NCI-H524 (cell line): ENCODE results near the gene MAP2.
"Not testable (repeated sequence)": the region's sequence is repeated elsewhere in the genome, so short reads cannot be mapped to it uniquely, and the experiment has no call there.

Experiments used
- DNase-seq, 2 experiments: peaks; one replicate each; lab custom pipeline; 2025; lab: John Stamatoyannopoulos, UW

Gene MAP2

DNA sequence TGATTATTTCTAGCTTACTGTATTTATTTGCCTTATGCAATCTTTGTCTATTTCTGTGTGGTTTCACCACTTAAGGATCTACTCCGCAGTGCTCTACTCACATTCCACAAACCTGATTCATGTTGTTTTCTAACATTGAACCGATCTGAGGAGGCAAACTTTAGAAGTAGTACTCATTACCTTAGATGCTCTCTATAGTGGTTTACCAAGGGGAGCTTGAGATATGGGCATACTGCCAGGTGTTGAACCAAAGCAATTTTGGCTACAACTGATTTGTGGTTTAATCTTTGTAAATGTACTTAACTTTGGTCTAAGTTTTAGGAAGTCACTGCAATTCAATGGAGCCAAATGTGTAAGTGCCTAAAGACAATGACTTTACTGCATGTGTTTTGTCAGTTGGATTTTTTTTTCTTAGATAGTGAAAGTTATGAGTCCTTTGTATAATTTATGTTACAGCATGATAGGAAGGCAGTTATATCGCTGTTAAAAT lies 50.1 kb downstream of the MAP2 start:
- no peak for DNase-seq

DNA sequence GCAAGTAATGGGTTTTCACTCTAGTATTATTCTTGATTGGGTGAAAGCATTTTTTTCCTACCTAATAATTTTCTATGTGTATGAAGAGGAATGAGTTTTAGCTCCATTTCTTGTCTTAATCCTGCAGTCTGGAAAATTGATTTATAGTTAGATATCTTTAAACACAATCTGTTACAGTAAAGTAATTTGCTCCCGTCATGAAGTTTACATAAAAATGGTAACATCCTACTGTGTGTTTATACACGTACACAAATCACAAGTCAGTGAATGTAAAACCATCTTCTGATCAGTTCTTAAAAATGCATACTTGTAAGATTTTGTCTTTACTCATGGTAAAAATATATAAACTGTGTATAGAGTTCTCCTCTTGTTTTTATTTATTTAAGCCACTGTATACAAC lies 51.1 kb downstream of the MAP2 start:
- DNase-seq = no peak

DNA sequence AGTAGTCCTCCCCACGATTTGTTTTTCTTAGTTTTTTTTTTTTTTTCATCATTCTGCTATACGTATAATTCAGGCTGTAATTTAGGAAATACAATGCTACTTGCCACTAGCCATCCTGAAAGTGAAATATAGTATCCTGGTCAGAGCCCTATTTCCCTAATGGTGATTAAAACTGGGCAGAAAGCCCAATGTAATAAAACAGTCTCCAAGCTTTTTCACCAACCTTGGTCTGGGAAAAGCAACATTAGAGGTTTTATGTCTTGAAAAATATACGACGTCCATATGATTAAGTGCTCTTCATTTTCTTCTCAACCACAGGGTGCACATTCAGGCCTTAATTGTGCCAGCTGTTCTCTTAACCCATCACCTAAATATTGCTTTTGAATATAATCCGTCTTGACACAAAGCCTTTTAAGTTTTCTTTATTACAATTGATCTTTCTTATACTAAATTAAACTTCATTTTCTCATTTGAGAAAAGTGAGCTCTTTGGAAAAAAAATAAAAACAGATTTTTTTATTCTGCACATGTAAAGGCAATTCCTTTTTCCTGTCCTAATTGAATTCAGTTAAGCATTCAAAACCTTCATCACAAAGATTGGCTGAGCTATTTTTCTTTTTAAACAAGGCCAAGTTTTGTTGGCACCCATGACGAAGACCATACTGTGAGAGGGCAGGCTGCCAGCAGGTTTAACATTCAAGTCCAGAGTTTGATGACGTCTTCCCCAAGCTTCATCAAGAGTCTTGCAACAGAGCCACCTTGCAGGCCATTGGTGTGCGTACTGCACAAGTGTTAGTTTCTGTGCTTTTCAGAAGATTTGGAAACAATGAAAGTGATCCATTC lies 52.7 kb downstream of the MAP2 start:
- DNase-seq = peak; percentile 94 to 96

DNA sequence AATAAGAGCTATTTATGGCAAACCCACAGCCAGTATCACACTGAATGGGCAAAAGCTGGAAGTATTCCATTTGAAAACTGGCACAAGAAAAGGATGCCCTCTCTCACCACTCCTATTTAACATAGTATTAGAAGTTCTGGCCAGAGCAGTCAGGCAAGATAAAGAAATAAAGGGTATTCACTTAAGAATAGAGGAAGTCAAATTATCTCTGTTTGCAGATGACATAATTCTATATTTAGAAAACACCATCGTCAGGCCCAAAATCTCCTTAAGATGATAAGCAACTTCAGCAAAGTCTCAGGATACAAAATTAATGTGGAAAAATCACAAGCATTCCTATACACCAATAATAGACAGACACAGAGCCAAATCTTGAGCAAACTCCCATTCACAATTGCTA lies 68.4 kb downstream of the MAP2 start:
- DNase-seq = not testable (repeated sequence)

DNA sequence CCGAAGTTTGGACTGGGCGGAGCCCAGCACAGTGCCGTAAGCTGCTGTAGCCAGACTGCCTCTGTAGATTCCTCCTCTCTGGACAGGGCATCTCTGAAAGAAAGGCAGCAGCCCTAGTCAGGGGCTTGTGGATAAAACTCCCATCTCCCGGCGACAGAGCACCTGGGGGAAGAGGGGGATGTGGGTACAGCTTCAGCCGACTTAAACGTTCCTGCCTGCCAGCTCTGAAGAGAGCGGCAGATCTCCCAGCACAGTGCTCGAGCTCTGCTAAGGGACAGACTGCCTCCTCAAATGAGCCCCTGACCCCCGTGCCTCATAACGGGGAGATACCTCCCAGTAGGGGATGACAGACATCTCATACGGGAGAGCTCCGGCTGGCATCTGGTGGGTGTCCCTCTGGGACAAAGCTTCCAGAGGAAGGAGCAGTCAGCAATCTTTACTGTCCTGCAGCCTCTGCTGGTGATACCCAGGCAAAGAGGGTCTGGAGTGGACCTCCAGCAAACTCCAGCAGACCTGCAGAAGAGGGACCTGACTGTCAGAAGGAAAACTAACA lies 71.3 kb downstream of the MAP2 start:
- DNase-seq = not testable (repeated sequence)

DNA sequence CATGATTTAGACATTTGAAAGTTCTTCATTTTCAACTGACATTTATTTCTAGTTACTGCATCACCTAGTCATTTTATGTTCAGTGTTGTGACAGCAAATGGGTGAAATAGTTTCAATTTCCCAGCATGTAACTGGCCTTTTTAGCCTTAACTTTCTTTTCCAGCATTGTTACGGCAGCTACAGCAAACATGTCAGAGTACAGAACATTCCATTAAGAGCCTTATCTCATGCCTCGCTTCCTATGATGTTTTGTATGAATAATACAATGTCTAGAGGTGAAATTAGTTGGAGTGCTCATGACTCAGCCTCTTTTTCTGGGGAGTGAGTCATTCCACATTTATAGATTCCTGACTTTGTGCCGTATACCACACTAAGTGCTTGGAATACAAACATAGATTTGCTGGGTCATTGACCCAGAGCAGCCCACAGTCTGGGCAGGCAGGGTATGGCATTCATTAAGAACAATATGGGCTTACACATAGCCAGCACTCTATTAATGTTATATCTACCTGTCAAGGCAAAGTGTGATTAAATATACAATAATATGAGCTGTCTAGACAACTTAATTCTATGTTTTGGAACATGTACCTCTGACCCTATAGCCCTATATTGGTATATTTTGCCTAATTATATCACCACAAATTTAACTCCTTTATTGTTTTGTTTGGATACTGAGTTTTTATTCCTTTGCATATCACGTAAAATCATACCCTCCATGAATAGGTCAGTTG lies 72.2 kb downstream of the MAP2 start:
- DNase-seq = no peak

DNA sequence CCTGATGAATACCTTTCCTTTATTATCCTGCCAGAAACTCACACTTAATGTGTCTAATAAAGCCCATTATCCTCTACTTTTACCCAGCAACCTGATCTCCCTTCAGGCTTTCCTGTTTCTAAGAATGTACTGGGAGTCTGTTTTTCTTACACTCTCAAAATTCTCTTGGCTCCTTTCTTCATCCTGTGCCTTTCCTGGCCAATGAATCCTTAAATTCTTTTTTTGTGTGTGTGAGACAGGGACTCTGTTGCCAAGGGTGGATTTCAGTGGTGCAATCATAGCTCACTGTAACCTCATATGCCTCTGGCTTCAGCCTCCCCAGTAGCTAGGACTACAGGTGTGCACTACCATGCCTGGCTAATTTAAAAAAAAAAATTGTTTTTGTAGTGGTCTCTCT lies 72.7 kb downstream of the MAP2 start:
- no peak for DNase-seq

DNA sequence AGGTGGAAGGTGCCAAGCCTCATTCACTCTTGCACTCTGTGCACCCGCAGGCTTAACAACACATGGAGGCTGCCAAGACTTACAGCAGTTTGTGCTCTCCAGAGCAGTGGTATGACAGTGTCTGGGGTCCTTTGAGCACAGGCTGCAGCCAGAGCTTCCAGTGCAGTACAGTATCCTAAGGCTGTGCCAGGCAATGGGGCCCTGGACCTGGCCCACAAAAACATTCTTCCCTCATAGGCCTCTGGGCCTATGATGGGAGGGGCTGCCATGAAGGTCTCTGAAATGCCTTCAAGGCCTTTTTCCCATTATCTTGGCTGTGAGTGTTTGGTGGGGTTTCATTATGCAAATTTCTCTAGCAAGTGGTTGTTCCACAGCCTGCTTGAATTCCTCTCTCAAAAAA lies 74.8 kb downstream of the MAP2 start:
- no peak for DNase-seq

DNA sequence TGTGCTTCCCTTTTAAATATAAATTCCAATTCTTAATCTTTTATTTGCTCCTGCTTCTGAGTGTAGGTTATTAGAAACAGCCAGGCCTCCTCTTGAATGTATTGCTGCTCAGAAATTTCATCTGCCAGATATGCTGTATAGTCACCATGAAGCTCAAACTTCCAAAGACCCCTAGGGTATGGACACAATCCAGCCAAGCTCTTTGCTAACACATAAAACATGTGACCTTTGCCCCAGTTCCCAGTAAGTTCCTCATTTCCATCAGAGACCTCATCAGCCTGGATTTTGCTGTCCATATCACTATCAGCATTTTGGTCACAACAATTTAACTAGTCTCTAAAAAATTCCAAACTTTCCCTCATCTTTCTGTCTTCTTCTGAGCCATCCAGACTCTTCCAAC lies 75.2 kb downstream of the MAP2 start:
- DNase-seq = no peak

DNA sequence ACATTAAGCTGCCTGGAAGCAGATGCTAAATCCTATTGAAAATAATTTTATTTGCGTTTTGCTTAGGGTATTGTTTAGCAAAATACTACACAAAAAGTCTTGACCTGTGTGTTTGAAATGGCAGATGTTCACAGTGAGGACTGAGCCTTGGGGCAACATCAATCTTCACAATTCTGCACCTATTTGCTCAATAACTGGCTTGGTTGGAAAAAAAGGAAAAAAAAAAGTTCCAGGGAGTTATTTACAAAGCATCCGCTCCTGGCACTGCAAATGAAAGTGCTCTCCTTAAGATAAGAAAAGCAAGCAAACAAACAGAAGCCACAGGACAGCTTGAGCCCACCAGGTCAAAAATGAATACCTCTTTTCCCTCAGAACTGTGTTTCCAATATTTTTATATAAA lies 77.7 kb downstream of the MAP2 start:
- DNase-seq = no peak

DNA sequence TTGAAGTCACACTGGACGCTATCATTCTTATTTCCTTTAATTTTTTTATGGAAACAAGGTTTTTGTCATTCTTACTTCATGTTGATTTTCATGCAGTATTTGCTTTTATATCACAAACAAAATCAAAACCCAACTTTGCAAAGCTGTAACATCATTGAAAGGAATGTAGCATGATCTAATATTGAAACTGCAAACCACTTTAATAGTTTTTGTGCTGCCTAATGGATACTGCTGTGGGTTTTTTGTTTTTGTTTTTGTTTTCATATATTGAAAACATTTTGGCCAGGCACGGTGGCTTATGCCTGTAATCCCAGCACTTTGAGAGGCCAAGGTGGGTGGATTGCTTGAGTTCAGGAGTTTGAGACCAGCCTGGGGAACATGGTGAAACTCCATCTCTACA lies 81.6 kb downstream of the MAP2 start:
- no peak for DNase-seq

DNA sequence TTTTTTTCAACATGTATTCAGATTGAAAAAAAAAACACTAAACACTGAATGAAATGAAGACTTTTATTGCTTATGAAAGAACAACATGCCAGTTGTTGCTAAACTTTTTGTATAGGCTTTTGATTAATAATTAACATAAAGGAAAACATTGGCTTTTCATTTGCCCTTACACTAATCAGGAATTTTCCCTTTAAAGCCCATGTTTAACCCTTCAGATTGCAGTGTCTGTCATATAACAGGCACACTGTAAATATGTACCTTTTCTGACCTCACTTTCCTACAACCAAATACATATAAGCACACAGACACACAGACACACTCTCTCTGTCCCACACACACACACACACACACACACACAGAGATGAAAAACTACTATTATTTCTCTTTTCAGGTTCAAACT lies 84.4 kb downstream of the MAP2 start:
- DNase-seq = no peak

DNA sequence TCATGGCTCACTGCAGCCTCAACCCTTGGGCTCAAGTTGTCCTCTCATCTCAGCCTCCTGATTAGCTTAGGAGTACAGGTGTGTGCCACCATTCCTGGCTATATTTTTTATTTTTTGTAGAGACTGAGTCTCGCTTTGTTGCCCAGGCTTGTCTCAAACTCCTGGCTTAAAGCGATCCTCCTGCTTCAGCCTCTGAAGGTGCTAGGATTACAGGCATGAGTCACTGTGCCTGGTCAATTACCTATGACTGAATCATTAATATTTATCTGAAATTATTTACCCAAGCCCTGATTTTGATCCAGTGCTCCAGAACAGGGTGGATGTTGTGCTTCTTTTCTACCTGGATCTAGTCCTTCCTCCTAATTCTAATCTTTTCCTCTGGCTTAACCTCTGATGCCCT lies 87.8 kb downstream of the MAP2 start:
- no peak for DNase-seq

DNA sequence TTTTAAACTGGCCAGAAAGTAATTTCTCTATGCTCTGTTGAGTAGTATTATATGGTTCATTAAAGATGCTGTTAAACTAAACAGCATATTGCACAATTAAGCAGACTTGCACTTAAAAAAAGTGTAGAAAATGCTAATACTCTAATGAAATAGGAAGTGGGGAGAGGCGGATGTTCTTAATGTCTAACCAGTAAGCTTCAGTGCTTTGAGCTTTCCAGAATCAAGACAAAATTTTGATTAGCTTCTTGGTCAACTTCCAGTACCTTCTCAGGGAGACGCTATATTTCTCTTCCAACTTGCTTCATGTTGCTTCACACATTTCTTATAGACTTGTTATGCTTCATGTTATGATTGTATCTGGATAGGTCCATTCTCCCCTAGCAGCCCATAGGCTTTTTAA lies 89.1 kb downstream of the MAP2 start:
- DNase-seq = no peak

DNA sequence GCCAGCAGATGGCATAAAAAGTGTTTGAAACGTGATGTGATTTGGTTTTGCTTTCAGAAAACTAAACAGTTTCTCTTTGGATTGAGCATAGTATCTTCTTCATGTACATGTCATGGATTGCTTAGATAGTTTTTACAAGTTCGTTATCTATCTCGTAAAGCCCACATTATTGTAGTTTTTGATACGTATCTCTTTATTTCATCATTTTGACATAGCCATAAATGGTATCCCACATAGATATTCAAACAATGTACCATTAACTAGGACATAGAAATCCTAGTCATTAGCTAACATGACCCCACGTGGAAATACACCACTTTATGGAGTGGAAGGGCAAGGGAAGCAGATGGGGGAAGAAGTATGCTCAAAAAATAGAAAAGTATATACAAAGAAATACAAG lies 93.6 kb downstream of the MAP2 start:
- DNase-seq = no peak

DNA sequence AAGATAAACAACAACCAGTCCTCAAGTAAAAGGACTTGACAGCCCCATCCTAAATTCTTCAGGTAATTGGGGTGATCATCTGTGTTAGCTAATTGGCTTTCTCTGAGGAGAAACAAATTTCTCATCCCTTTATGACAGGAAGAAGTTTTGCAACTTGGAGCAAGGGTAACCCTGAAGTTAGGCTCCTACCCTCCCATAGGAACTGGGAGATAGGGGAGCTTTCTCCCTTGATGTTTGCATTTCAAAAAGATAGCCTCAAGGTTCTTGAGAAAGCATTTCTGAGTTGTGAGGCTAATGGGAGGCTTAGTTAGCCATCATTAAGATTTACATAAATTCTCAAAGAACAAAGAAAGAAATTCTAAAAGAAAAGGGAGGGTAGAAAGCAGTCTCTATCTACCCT lies 95.4 kb downstream of the MAP2 start:
- DNase-seq = peak; percentile 26 to 30

DNA sequence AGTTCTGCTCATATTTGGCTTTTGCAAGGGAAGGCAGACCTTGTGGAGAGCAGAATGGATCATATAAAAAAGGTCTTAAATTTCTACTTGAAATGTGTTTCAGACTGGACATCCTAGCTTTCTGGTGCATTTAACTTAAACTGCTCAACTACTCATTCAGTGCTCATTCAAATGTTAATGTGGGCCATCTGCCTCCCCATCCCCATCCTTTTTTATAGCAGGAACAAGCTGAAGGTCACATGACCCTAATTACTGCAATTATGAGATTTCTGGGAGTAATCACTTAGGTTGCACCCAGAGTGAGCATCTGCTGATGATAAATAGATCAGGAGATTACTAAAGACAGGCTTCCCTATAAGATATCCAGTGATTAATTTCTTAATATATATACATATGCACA lies 96.1 kb downstream of the MAP2 start:
- peak; percentile 88 to 98 for DNase-seq

DNA sequence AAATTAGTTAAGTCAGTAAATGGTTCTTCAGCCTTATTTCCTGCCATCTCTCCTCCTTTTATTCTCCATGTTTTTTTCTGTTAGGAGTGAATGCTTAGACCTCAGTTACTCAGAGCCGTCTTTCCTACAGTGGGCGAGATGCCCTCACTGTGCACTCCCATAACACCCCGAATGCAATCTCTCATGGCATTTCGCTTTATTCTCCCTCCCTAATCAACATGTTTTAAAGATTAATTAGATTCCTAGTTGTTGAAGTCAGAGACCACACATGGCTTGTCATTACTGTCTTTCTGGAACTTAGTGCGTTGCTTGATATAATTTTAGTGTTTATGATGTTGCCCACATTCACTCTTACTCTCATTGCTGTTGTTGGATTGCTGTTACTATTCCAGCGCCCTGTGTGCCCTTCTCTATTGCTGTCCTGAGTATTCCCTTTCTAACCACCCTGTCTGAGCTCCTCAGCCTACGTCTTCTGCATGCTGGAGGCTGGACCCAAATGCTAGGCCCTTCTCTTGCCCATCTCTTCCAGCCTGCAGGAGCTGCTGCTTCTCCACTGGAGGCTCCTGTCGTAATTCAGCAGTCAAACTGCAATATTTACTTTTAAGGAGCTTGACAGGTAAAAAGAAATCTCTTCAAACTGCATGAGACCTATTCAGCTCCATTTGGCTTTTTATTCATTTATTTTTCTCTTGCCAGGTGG lies 99.3 kb downstream of the MAP2 start:
- DNase-seq = no peak

DNA sequence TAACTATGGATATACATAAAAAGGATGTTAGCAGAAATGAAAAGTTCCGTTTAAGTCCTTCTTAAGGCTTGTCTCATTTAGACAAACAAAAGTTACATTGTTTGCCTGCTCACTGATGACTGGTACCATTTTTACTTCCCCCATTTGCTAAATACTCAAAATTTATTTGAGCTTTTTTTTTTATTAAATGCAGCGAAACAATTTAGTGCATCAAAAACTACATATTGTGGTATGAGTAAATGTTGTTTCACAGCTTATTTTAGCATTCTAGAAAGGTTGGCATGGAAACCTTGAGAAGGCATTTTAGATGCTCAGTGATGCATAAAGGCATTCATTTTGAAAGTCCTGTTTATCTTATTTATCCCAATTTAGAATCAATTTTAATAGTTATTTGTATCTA lies 100.0 kb downstream of the MAP2 start:
- peak in 1 of 2 experiments; percentile 10 for DNase-seq

DNA sequence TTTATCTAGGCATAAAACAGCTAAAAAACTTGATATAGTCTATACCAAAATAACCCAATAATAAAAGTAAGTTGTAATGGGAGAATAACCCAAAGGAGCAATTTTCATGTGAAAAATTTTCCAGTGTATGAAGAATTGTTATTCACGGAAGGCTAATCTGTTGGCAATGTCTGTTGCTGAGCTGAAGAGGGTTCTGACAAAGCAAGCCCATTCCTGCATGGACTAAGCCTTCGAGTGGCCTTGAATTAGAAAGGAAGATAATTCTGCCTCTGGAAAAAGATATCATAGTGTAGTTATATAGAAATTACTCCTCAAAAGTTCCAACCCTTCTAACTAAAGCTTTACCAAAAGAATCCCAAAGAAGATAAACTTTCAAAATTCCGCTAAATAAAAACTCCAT lies 101.5 kb downstream of the MAP2 start:
- peak; percentile 18 to 56 for DNase-seq

DNA sequence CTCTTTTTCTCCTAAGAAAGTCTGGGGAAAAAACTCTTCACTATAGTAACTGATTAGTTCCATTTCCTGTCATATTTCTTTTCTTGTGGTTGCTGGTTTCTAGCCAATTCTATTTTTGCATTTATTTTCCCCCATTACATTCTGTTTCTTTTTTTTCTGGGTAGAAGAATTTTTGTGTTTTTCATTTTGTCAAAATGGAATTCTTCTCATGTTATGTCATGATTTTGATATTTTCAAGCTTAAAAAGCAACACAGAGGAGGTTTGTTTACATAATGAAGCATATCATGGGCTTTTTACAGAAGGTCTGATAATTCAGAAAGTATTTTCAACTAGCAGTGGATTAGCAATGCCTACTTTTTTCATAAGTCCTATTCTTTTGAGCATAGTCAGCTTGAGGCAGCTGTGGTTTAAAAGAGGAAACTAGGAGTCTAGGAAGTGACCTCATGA lies 102.0 kb downstream of the MAP2 start:
- DNase-seq = no peak

DNA sequence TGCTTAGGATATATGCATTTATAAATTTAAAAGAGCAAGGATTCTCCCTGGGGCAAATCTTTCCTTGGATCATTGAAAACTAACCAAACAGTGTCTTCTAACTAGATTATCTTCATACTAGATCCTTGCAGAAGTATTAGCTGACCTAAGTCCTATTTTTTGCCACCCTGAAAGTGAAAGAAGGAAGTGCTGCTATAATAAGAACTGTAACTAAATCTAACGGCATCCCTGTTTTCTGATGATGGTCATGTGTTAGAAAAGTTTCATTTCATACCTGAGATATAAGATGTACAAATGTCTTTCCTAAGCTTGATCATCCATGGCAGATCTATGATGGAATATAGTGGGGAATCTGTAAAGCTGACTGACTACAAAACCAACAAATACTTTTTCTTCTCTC lies 102.7 kb downstream of the MAP2 start:
- no peak for DNase-seq
